HG02798 (cell line): ENCODE measurements around the gene GCGR.

Experiments
- ATAC-seq: cut with Tn5 transposase; IDR thresholded peaks from one replicate; pipeline ENCODE4 v1.9.1; 2021; ENCODE audit warnings: mild to moderate bottlenecking; ENCODE audit not compliant: unreplicated experiment, poor library complexity

The GCGR gene

GRCh38 chr17:81845881-81846742, 42.2 kb downstream of the GCGR start:
- no peak for ATAC-seq

GRCh38 chr17:81846743-81847689, 43.1 kb downstream of the GCGR start:
- no peak for ATAC-seq

- no peak for ATAC-seq
Observed at GRCh38 chr17:81849457-81849856, 45.5 kb downstream of the GCGR start.

GRCh38 chr17:81851423-81851822, 47.5 kb downstream of the GCGR start:
- ATAC-seq = no peak

GRCh38 chr17:81852237-81852636, 48.3 kb downstream of the GCGR start:
- ATAC-seq = no peak

GRCh38 chr17:81854974-81855774, 51.2 kb downstream of the GCGR start:
- no peak for ATAC-seq

GRCh38 chr17:81858170-81858966, 54.4 kb downstream of the GCGR start:
- ATAC-seq = no peak

- ATAC-seq = no peak
Observed at GRCh38 chr17:81858967-81859905, 55.3 kb downstream of the GCGR start.

- ATAC-seq = no peak
Observed at GRCh38 chr17:81859906-81860755, 56.2 kb downstream of the GCGR start, which contains the start of gene P4HB. Gene P4HB, minus strand, starts transcription at chr17:81860535. Its CDS starts 64 bp downstream, at chr17:81860471.

GRCh38 chr17:81860756-81861568, 57.0 kb downstream of the GCGR start:
- ATAC-seq = peak; percentile 80

GRCh38 chr17:81863123-81863675, 59.2 kb downstream of the GCGR start:
- ATAC-seq = no peak
